GM10266 (cell line): Measurements from ENCODE around the gene LRRC59.
A peak's percentile ranks its signal among the peaks of the same experiment; 100 is the strongest.

Experiments used
- DNase-seq: peaks from one replicate; pipeline ENCODE4 v3.0.0; 2012; ENCODE audit errors: extremely low spot score
- CTCF ChIP-seq: IDR thresholded peaks from 2 replicates; pipeline ENCODE4 v1.5.1; 2012; ENCODE audit warnings: mild to moderate bottlenecking, low read depth; ENCODE audit not compliant: control insufficient read depth, insufficient read depth; ENCODE audit errors: missing control alignments

Gene LRRC59

GRCh38 chr17:50397111-50397918, at the start of gene LRRC59:
TSS of gene LRRC59 (minus strand) at chr17:50397523. CDS start at chr17:50397317, 206 bp downstream.
- DNase-seq = peak; percentile 90
- peak; percentile 100 for TF ChIP-seq CTCF

DNA sequence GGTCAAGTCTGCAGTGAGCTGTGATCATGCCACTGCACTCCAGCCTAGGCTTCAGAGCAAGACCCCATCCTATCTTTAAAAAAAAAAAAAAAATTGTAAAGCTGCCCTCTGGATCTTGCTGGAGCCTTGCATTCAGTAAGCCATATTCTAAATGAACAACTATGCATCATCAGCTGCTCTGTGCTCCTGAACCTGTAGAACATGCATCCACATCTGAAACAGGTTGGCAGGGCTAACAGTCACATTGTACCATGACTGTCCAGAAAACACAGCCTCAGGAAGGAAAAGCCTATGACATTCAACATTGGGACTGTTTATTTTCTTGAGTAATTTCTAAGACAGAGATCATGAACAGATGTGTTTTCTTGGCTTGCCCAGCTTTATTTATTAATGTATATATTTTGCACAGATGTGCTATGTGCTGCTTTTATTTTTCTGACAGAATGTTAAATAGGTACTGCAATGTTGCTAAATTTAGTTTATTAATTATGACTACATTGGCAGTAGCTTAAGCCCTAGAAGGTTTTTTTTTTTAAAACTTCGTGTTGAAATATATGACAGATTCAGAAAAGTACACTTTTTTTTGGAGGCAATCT, 48.5 kb upstream of the LRRC59 start:
- DNase-seq = no peak
- no peak for TF ChIP-seq CTCF

GRCh38 chr17:50444841-50445715, 47.8 kb upstream of the LRRC59 start:
- no peak for DNase-seq

DNA sequence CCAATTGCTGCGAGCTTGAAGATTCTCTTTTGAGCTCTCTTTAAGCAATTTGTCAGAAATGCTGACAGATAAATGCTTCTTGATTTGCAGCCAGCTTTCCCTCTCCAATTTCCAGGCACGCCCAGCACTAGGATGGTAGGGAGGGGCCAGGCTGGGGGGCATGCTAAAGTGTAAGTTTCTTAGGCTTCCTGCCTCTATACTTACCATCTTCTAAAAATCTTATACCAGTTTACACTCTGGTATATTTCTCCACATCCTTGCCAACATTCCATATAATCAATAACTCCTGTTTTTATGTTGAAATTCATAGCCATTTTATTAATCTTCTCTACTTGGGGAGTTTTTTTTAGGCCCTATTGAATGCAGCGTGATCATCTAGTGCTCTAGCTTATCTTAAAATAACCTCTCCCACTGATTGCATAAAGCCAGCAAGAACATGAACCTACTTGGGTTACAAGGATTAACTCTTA, 46.2 kb upstream of the LRRC59 start:
- DNase-seq = no peak
- no peak for TF ChIP-seq CTCF

More at GRCh38 chr17:50444841-50445715, 47.8 kb upstream of the LRRC59 start:
- no peak for TF ChIP-seq CTCF

DNA sequence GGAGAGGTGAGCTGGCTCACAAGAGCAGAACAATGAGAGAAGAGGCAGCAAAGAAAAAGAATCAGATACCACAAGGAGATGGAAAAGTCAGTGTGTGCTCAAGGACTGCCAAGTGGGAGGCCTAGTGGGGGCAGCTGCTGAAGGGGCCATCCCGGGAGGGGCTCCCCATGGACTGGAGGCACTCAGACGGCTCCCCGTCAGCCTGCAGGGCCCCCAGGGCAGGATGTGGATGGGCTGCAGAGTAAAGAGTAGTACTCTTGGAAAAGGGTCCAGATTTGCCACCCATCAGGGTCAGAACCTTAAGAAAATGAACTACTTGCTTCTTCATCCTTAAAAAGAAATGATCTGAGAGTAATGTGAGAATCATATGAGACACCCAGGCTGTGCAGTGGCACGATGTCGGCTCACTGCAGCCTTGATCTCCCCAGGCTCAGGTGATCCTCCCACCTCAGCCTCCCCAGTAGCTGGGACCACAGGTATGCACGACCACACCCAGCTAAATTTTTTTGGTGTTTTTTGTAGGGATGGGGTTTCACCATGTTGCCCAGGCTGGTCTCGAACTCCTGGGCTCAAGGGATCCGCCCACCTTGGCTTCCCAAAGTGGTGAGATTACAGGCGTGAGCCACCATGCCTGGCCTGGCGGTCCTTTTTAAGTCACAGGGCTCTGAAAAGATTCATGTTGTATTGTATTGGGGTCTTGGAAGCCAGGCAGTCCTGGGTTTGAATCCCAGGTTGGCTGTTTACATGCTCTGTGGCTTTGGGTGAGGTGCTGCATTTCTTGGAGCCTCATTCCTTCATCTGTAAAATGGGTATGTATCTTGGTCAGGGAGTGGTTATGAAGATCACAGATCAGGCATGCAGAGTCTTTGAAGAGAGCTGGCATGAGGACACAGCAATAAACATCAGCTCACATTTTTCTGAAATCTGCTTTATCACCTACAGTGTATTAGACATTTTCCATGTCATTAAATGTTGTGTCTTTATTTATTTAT, 43.8 kb upstream of the LRRC59 start:
- DNase-seq = no peak
- TF ChIP-seq CTCF = no peak

GRCh38 chr17:50440172-50440837, 43.0 kb upstream of the LRRC59 start:
- no peak for TF ChIP-seq CTCF

More at GRCh38 chr17:50440172-50440837, 43.0 kb upstream of the LRRC59 start:
- no peak for DNase-seq
